Activated CD4-positive, alpha-beta T cell treated with anti-CD3 and anti-CD28 coated beads, Interleukin-2, amount 10 ng/mL, durations not matched to agents 7 days and 5 days (primary cell): ENCODE measurements around the gene POU3F3. TPM values are rescaled to one million over a fixed set of nuclear protein-coding genes. Genes with fewer than 3 reads are reported as not detected.
A peak's percentile ranks its signal among the peaks of the same experiment; 100 is the strongest.

Experiments
- CTCF ChIA-PET: fragments of 350-600 bp; sonication (Branson Sonifier 250); formaldehyde crosslinking; loops from one replicate; lab custom pipeline; 2021; ENCODE audit warnings: antibody characterized with exemption; lab: Charles Lee
- POLR2A ChIA-PET: fragments of 350-600 bp; sonication (Branson Sonifier 250); formaldehyde crosslinking; loops from one replicate; lab custom pipeline; 2021; ENCODE audit warnings: antibody characterized with exemption; lab: Charles Lee
- DNase-seq: peaks from one replicate; pipeline ENCODE4 v3.0.0-alpha.2; 2020
- H3K27ac Mint-ChIP-seq: one replicate; pipeline ENCODE4 v1.8.0; 2021; ENCODE audit warnings: mild to moderate bottlenecking, moderate library complexity, mixed read lengths
- H3K27me3 Mint-ChIP-seq: one replicate; pipeline ENCODE4 v1.8.0; 2021; ENCODE audit warnings: mixed read lengths
- H3K36me3 Mint-ChIP-seq: one replicate; pipeline ENCODE4 v1.8.0; 2021; ENCODE audit warnings: low read depth, mixed read lengths
- H3K4me1 Mint-ChIP-seq: one replicate; pipeline ENCODE4 v1.8.0; 2021; ENCODE audit warnings: mixed read lengths
- H3K4me3 Mint-ChIP-seq: one replicate; pipeline ENCODE4 v1.8.0; 2021; ENCODE audit warnings: mild to moderate bottlenecking, moderate library complexity, mixed read lengths
- H3K9me3 Mint-ChIP-seq: one replicate; pipeline ENCODE4 v1.8.0; 2021; ENCODE audit warnings: mixed read lengths
- total RNA-seq, 2 experiments: library from RNA; stranded (reverse); gene quantifications; one replicate each; pipeline ENCODE4 v1.2.3, GENCODE V29; 2021

The POU3F3 gene
- total RNA-seq, 2 experiments from 2014 or later: not detected

GRCh38 chr2:104850361-104851290 lies 3.3 kb upstream of the POU3F3 start:
- Mint-ChIP-seq H3K27ac (no peak overlapping the region), H3K4me1 (peaks cover 25% of the 10 kb centered on the region), H3K36me3 (peaks cover 5% of the 10 kb centered on the region), H3K4me3 (no peak overlapping the region), H3K9me3 (no peaks in the 10 kb centered on the region), H3K27me3 (peaks cover 84% of the 10 kb centered on the region)
- POLR2A ChIA-PET: no interaction called here
- CTCF ChIA-PET: interaction anchor here (1.0 to 1.9 kb wide), 5 partner anchors 9 to 22 kb away, joined by 3 to 11 read pairs (median 5); no protein-coding TSS in a partner anchor
- no peak for DNase-seq

- H3K4me1 Mint-ChIP-seq: peaks cover 28% of the 10 kb centered on the region
- H3K27ac Mint-ChIP-seq: no peak overlapping the region
- CTCF ChIA-PET: interaction anchor here (1.1 to 1.9 kb wide), 2 partner anchors 16 to 21 kb away, joined by 3 to 5 read pairs; no protein-coding TSS in a partner anchor
- H3K9me3 Mint-ChIP-seq: no peaks in the 10 kb centered on the region
- no peak for DNase-seq
- peak overlapping the region; percentile 42 for H3K4me3 Mint-ChIP-seq
- H3K36me3 Mint-ChIP-seq: peaks cover 5% of the 10 kb centered on the region
- POLR2A ChIA-PET: no interaction called here
- peaks cover 78% of the 10 kb centered on the region for H3K27me3 Mint-ChIP-seq
Observed at GRCh38 chr2:104851291-104852089, 2.4 kb upstream of the POU3F3 start.

- peaks cover 76% of the 10 kb centered on the region for H3K27me3 Mint-ChIP-seq
- ChIA-PET CTCF (no interaction called here), POLR2A (no interaction called here)
- no peaks in the 10 kb centered on the region for H3K9me3 Mint-ChIP-seq
- H3K4me1 Mint-ChIP-seq: peaks cover 31% of the 10 kb centered on the region
- H3K36me3 Mint-ChIP-seq: peaks cover 5% of the 10 kb centered on the region
- DNase-seq: no peak
- H3K27ac Mint-ChIP-seq: peak overlapping the region; percentile 72
- peak overlapping the region; percentile 42 for H3K4me3 Mint-ChIP-seq
Observed at GRCh38 chr2:104852090-104852666, 1.7 kb upstream of the POU3F3 start.

GRCh38 chr2:104854498-104855220 lies 744 bp downstream of the POU3F3 start:
- no peak for DNase-seq
- Mint-ChIP-seq H3K27me3 (peaks cover 75% of the 10 kb centered on the region), H3K36me3 (peaks cover 5% of the 10 kb centered on the region), H3K4me3 (peak overlapping the region; percentile 73), H3K27ac (peak overlapping the region; percentile 89), H3K4me1 (peaks cover 34% of the 10 kb centered on the region), H3K9me3 (no peaks in the 10 kb centered on the region)
- CTCF ChIA-PET: no interaction called here
- POLR2A ChIA-PET: no interaction called here

- POLR2A ChIA-PET: no interaction called here
- Mint-ChIP-seq H3K9me3 (no peaks in the 10 kb centered on the region), H3K27ac (no peak overlapping the region), H3K27me3 (peaks cover 75% of the 10 kb centered on the region), H3K36me3 (peaks cover 5% of the 10 kb centered on the region), H3K4me3 (no peak overlapping the region), H3K4me1 (peaks cover 34% of the 10 kb centered on the region)
- CTCF ChIA-PET: interaction anchor here (1.5 kb wide), 1 partner anchor 11 kb away, joined by 5 read pairs; no protein-coding TSS in a partner anchor
- DNase-seq: no peak
Observed at GRCh38 chr2:104855221-104856085, 1.5 kb downstream of the POU3F3 start.

- CTCF ChIA-PET: interaction anchor here (1.5 kb wide), 1 partner anchor 10 kb away, joined by 5 read pairs; no protein-coding TSS in a partner anchor
- POLR2A ChIA-PET: no interaction called here
- Mint-ChIP-seq H3K4me3 (peak overlapping the region; percentile 22), H3K9me3 (no peaks in the 10 kb centered on the region), H3K27me3 (peaks cover 73% of the 10 kb centered on the region), H3K27ac (peak overlapping the region; percentile 36), H3K36me3 (peaks cover 5% of the 10 kb centered on the region), H3K4me1 (peaks cover 34% of the 10 kb centered on the region)
- no peak for DNase-seq
Observed at GRCh38 chr2:104856086-104856972, 2.4 kb downstream of the POU3F3 start.

GRCh38 chr2:104856973-104857261 lies 3.0 kb downstream of the POU3F3 start:
- no peak for DNase-seq
- ChIA-PET CTCF (interaction anchor here (1.5 kb wide), 1 partner anchor 9 kb away, joined by 5 read pairs; no protein-coding TSS in a partner anchor), POLR2A (no interaction called here)
- peaks cover 73% of the 10 kb centered on the region for H3K27me3 Mint-ChIP-seq
- no peaks in the 10 kb centered on the region for H3K9me3 Mint-ChIP-seq
- peak overlapping the region; percentile 63 for H3K4me3 Mint-ChIP-seq
- peak overlapping the region; percentile 13 for H3K27ac Mint-ChIP-seq
- H3K36me3 Mint-ChIP-seq: peaks cover 5% of the 10 kb centered on the region
- H3K4me1 Mint-ChIP-seq: peaks cover 32% of the 10 kb centered on the region

GRCh38 chr2:104857262-104858005 lies 3.5 kb downstream of the POU3F3 start:
- peaks cover 73% of the 10 kb centered on the region for H3K27me3 Mint-ChIP-seq
- H3K4me3 Mint-ChIP-seq: peak overlapping the region; percentile 63
- CTCF ChIA-PET: interaction anchor here (1.5 kb wide), 1 partner anchor 9 kb away, joined by 5 read pairs; no protein-coding TSS in a partner anchor
- H3K27ac Mint-ChIP-seq: peak overlapping the region; percentile 75
- no peak for DNase-seq
- peaks cover 33% of the 10 kb centered on the region for H3K4me1 Mint-ChIP-seq
- peaks cover 8% of the 10 kb centered on the region for H3K36me3 Mint-ChIP-seq
- no peaks in the 10 kb centered on the region for H3K9me3 Mint-ChIP-seq
- POLR2A ChIA-PET: no interaction called here

GRCh38 chr2:104858006-104858978 lies 4.4 kb downstream of the POU3F3 start:
- no peak overlapping the region for H3K4me3 Mint-ChIP-seq
- H3K27ac Mint-ChIP-seq: no peak overlapping the region
- ChIA-PET POLR2A (no interaction called here), CTCF (interaction anchor here (1.7 kb wide), 1 partner anchor 9 kb away, joined by 8 read pairs; no protein-coding TSS in a partner anchor)
- peaks cover 8% of the 10 kb centered on the region for H3K36me3 Mint-ChIP-seq
- no peak for DNase-seq
- H3K27me3 Mint-ChIP-seq: peaks cover 74% of the 10 kb centered on the region
- H3K9me3 Mint-ChIP-seq: no peaks in the 10 kb centered on the region
- peaks cover 26% of the 10 kb centered on the region for H3K4me1 Mint-ChIP-seq
